ENCODE results near the gene RTL10. TPM values are rescaled to one million over a fixed set of nuclear protein-coding genes. Genes with fewer than 3 reads are reported as not detected.

Gene RTL10
- total and polyA plus RNA-seq, 5 donors = 5.8 to 9.9 (median 7.9) TPM

- no peak overlapping the region for H3K4me3 ChIP-seq (ENCODE audit: low read length)
- no peak overlapping the region for H3K27ac ChIP-seq (ENCODE audit: low read length)
- no peaks in the 10 kb centered on the region for H3K9me3 ChIP-seq (ENCODE audit: control insufficient read depth, low read length)
- WGBS = 83% methylated on average over 12 of the region's 12 CpGs
- peak in 2 of 3 donors; percentile 41 to 53 for DNase-seq
- H3K27me3 ChIP-seq (ENCODE audit: control insufficient read depth, insufficient read depth) = no peaks in the 10 kb centered on the region
- ATAC-seq = peak in 1 of 2 donors; percentile 5
- intact Hi-C loops (cut with DNase I) = no loop called here
- H3K4me1 ChIP-seq (ENCODE audit: control insufficient read depth, insufficient read depth, low read length) = no peaks in the 10 kb centered on the region
These were observed 20.4 kb upstream of the RTL10 start for GRCh38 chr22:19875061-19875530.

GRCh38 chr22:19874307-19875060 lies 19.8 kb upstream of the RTL10 start:
- peak; percentile 43 to 70 (median 66) for DNase-seq
- ATAC-seq = peak; percentile 22 to 36
- WGBS = 52% methylated on average over 27 of the region's 27 CpGs
- Histone ChIP-seq H3K4me3 (ENCODE audit: low read length) (no peak overlapping the region), H3K9me3 (ENCODE audit: control insufficient read depth, low read length) (no peaks in the 10 kb centered on the region), H3K4me1 (ENCODE audit: control insufficient read depth, insufficient read depth, low read length) (no peaks in the 10 kb centered on the region), H3K27ac (ENCODE audit: low read length) (no peak overlapping the region), H3K27me3 (ENCODE audit: control insufficient read depth, insufficient read depth) (no peaks in the 10 kb centered on the region)
- intact Hi-C loops (cut with DNase I) = no loop called here

GRCh38 chr22:19873960-19874306 lies 19.3 kb upstream of the RTL10 start:
- ATAC-seq (no peak), DNase-seq (peak in 1 of 3 donors; percentile 47)
- WGBS = 86% methylated on average over 7 of the region's 7 CpGs
- Histone ChIP-seq H3K27me3 (ENCODE audit: control insufficient read depth, insufficient read depth) (no peaks in the 10 kb centered on the region), H3K4me3 (ENCODE audit: low read length) (no peak overlapping the region), H3K27ac (ENCODE audit: low read length) (no peak overlapping the region), H3K9me3 (ENCODE audit: control insufficient read depth, low read length) (no peaks in the 10 kb centered on the region), H3K4me1 (ENCODE audit: control insufficient read depth, insufficient read depth, low read length) (no peaks in the 10 kb centered on the region)
- intact Hi-C loops (cut with DNase I) = no loop called here

GRCh38 chr22:19873138-19873959 lies 18.7 kb upstream of the RTL10 start:
- intact Hi-C loops (cut with DNase I) = no loop called here
- ATAC-seq (no peak), DNase-seq (peak; percentile 7 to 53 (median 46))
- Histone ChIP-seq H3K27me3 (ENCODE audit: control insufficient read depth, insufficient read depth) (no peaks in the 10 kb centered on the region), H3K4me1 (ENCODE audit: control insufficient read depth, insufficient read depth, low read length) (no peaks in the 10 kb centered on the region), H3K4me3 (ENCODE audit: low read length) (no peak overlapping the region), H3K27ac (ENCODE audit: low read length) (no peak overlapping the region), H3K9me3 (ENCODE audit: control insufficient read depth, low read length) (no peaks in the 10 kb centered on the region)
- 90% methylated on average over 27 of the region's 27 CpGs for WGBS

- ATAC-seq = no peak
- WGBS = 70% methylated on average over 7 of the region's 7 CpGs
- Histone ChIP-seq H3K27me3 (ENCODE audit: control insufficient read depth, insufficient read depth) (no peaks in the 10 kb centered on the region), H3K27ac (ENCODE audit: low read length) (no peak overlapping the region), H3K9me3 (ENCODE audit: control insufficient read depth, low read length) (no peaks in the 10 kb centered on the region), H3K4me3 (ENCODE audit: low read length) (no peak overlapping the region), H3K4me1 (ENCODE audit: control insufficient read depth, insufficient read depth, low read length) (no peaks in the 10 kb centered on the region)
- intact Hi-C loops (cut with DNase I) = no loop called here
- DNase-seq = peak; percentile 15 to 42 (median 24)
These were observed 18.1 kb upstream of the RTL10 start for GRCh38 chr22:19872779-19873137.

GRCh38 chr22:19871845-19872778 lies 17.4 kb upstream of the RTL10 start:
- intact Hi-C loops (cut with DNase I) = no loop called here
- ATAC-seq (no peak), DNase-seq (peak; percentile 11 to 53 (median 50))
- H3K4me3 ChIP-seq (ENCODE audit: low read length) = no peak overlapping the region
- no peaks in the 10 kb centered on the region for H3K9me3 ChIP-seq (ENCODE audit: control insufficient read depth, low read length)
- WGBS = 92% methylated on average over 16 of the region's 16 CpGs
- H3K4me1 ChIP-seq (ENCODE audit: control insufficient read depth, insufficient read depth, low read length) = no peaks in the 10 kb centered on the region
- H3K27ac ChIP-seq (ENCODE audit: low read length) = no peak overlapping the region
- no peaks in the 10 kb centered on the region for H3K27me3 ChIP-seq (ENCODE audit: control insufficient read depth, insufficient read depth)

- 67% methylated on average over 19 of the region's 19 CpGs for WGBS
- no peak overlapping the region for H3K4me3 ChIP-seq (ENCODE audit: low read length)
- intact Hi-C loops (cut with DNase I) = no loop called here
- H3K4me1 ChIP-seq (ENCODE audit: control insufficient read depth, insufficient read depth, low read length) = no peaks in the 10 kb centered on the region
- DNase-seq (peak; percentile 8 to 52 (median 22)), ATAC-seq (no peak)
- H3K27me3 ChIP-seq (ENCODE audit: control insufficient read depth, insufficient read depth) = no peaks in the 10 kb centered on the region
- H3K9me3 ChIP-seq (ENCODE audit: control insufficient read depth, low read length) = no peaks in the 10 kb centered on the region
- no peak overlapping the region for H3K27ac ChIP-seq (ENCODE audit: low read length)
These were observed 16.6 kb upstream of the RTL10 start for GRCh38 chr22:19871023-19871844.

- WGBS = 72% methylated on average over 30 of the region's 30 CpGs
These were observed 15.7 kb upstream of the RTL10 start for GRCh38 chr22:19870153-19871022.

GRCh38 chr22:19869497-19870152 lies 15.0 kb upstream of the RTL10 start:
- H3K4me3 ChIP-seq (ENCODE audit: low read length) = no peak overlapping the region
- intact Hi-C loops (cut with DNase I) = no loop called here
- H3K9me3 ChIP-seq (ENCODE audit: control insufficient read depth, low read length) = no peaks in the 10 kb centered on the region
- no peaks in the 10 kb centered on the region for H3K27me3 ChIP-seq (ENCODE audit: control insufficient read depth, insufficient read depth)
- no peaks in the 10 kb centered on the region for H3K4me1 ChIP-seq (ENCODE audit: control insufficient read depth, insufficient read depth, low read length)
- H3K27ac ChIP-seq (ENCODE audit: low read length) = no peak overlapping the region
- DNase-seq = peak in 2 of 3 donors; percentile 36 to 39
- no peak for ATAC-seq
- WGBS = 94% methylated on average over 12 of the region's 12 CpGs

More at GRCh38 chr22:19870153-19871022, 15.7 kb upstream of the RTL10 start:
- intact Hi-C loops (cut with DNase I) = no loop called here
- Histone ChIP-seq H3K4me3 (ENCODE audit: low read length) (no peak overlapping the region), H3K27me3 (ENCODE audit: control insufficient read depth, insufficient read depth) (no peaks in the 10 kb centered on the region), H3K4me1 (ENCODE audit: control insufficient read depth, insufficient read depth, low read length) (no peaks in the 10 kb centered on the region), H3K27ac (ENCODE audit: low read length) (no peak overlapping the region), H3K9me3 (ENCODE audit: control insufficient read depth, low read length) (no peaks in the 10 kb centered on the region)
- ATAC-seq (peak; percentile 28 to 32), DNase-seq (peak in 2 of 3 donors; percentile 60 to 80)

Data from right cardiac atrium (tissue), 5 donors.